Type B pancreatic cell (in vitro differentiated cells): ENCODE results near the gene GPR75. TPM values are rescaled to one million over a fixed set of nuclear protein-coding genes. Genes with fewer than 3 reads are reported as not detected.
"Not testable (repeated sequence)": the region's sequence is repeated elsewhere in the genome, so short reads cannot be mapped to it uniquely, and the experiment has no call there.

ENCODE experiments used
- DNase-seq: peaks from one replicate; pipeline ENCODE4 v3.0.0; 2021; ENCODE audit warnings: mixed read lengths; ENCODE audit not compliant: unreplicated experiment; ENCODE audit errors: extremely low spot score
- H3K27ac Mint-ChIP-seq: 2 replicates; pipeline ENCODE4 v1.8.0; 2021; ENCODE audit warnings: mild to moderate bottlenecking, mixed read lengths
- H3K27me3 Mint-ChIP-seq: 2 replicates; pipeline ENCODE4 v1.8.0; 2021; ENCODE audit warnings: mixed read lengths
- H3K36me3 Mint-ChIP-seq: 2 replicates; pipeline ENCODE4 v1.8.0; 2021; ENCODE audit warnings: mixed read lengths
- H3K4me1 Mint-ChIP-seq: one replicate; pipeline ENCODE4 v1.8.0; 2021; ENCODE audit warnings: mixed read lengths; ENCODE audit not compliant: unreplicated experiment
- H3K4me3 Mint-ChIP-seq: 2 replicates; pipeline ENCODE4 v1.8.0; 2021; ENCODE audit warnings: mild to moderate bottlenecking, mixed read lengths
- H3K9me3 Mint-ChIP-seq: 2 replicates; pipeline ENCODE4 v1.8.0; 2021; ENCODE audit warnings: mixed read lengths
- total RNA-seq: library from RNA; stranded (reverse); gene quantifications from 2 replicates; pipeline ENCODE4 v1.2.1, GENCODE V29; 2021; ENCODE audit warnings: low replicate concordance
- TF ChIP-seq, protein P1 (sequence below): fragments of 200-600 bp; sonication (generic); conservative IDR thresholded peaks from 2 replicates; pipeline ENCODE4 v1.5.0; 2021; ENCODE audit warnings: antibody characterized with exemption, mild to moderate bottlenecking

GPR75 gene
- total RNA-seq, 1 donor from 2014 or later = 4.1 TPM

DNA sequence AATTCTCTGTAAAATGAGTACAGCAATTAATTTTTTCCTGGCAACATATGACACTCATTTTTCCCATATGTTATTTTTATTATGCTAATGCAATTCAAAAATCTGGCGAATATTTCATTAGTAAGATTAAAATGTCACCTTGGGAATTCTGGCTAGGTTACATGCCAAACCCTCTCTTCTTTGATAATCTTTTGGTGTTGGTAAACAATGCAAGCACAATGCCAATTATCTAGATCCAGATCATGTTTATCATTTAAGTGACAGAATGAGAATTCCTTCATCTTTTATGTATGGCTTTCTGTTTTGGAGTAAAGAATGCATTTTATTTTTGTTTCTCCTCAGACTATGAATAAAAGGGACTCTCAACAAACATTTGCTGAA lies 33.7 kb downstream of the GPR75 start:
- H3K4me3 Mint-ChIP-seq = no peak overlapping the region
- H3K4me1 Mint-ChIP-seq = peaks cover 4% of the 10 kb centered on the region
- peaks cover 9% of the 10 kb centered on the region for H3K36me3 Mint-ChIP-seq
- TF ChIP-seq, protein P1, sequence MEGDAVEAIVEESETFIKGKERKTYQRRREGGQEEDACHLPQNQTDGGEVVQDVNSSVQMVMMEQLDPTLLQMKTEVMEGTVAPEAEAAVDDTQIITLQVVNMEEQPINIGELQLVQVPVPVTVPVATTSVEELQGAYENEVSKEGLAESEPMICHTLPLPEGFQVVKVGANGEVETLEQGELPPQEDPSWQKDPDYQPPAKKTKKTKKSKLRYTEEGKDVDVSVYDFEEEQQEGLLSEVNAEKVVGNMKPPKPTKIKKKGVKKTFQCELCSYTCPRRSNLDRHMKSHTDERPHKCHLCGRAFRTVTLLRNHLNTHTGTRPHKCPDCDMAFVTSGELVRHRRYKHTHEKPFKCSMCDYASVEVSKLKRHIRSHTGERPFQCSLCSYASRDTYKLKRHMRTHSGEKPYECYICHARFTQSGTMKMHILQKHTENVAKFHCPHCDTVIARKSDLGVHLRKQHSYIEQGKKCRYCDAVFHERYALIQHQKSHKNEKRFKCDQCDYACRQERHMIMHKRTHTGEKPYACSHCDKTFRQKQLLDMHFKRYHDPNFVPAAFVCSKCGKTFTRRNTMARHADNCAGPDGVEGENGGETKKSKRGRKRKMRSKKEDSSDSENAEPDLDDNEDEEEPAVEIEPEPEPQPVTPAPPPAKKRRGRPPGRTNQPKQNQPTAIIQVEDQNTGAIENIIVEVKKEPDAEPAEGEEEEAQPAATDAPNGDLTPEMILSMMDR = no peak
- no peak for DNase-seq
- H3K27ac Mint-ChIP-seq = no peak overlapping the region
- no peaks in the 10 kb centered on the region for H3K27me3 Mint-ChIP-seq
- no peaks in the 10 kb centered on the region for H3K9me3 Mint-ChIP-seq

DNA sequence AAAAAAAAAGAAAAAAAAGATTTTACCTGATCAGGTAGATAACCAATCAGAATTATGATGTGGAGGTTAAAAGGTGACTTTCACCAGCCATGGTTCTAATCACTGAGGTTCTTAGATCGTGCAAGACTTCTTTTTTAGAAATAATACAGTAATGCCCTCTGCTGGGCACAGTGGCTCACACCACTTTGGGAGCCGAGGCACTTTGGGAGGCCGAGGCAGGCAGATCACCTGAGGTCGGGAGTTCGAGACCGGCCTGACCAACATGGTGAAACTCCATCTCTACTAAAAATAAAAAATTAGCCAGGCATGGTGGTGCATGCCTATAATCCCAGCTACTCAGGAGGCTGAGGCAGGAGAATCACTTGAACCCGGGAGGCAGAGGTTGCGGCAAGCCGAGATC lies 36.1 kb downstream of the GPR75 start:
- not testable (repeated sequence) for H3K9me3 Mint-ChIP-seq, H3K4me1 Mint-ChIP-seq, H3K36me3 Mint-ChIP-seq, H3K27ac Mint-ChIP-seq, H3K4me3 Mint-ChIP-seq, H3K27me3 Mint-ChIP-seq, DNase-seq
- TF ChIP-seq, protein P1 = peak; percentile 54

DNA sequence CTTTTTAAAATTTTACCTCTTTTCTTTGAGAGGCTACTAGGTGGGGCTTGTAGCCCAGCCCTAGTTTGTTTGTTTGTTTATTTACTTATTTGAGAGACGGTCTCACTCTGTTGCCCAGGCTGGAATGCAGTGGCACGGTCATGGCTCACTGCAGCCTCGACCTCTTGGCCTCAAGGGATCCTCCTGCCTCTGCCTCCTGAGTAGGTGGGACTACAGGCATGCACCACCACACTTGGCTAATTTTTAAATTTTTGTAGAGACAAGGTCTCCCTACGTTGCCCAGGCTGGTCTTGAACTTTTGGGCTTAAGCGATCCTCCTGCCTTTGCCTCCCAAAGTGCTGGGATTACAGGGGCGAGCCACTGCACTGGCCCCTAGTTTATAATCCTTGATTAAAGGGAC lies 38.0 kb downstream of the GPR75 start:
- no peak for DNase-seq
- TF ChIP-seq, protein P1 = no peak
- H3K27me3 Mint-ChIP-seq = no peaks in the 10 kb centered on the region
- no peak overlapping the region for H3K4me3 Mint-ChIP-seq
- no peaks in the 10 kb centered on the region for H3K9me3 Mint-ChIP-seq
- peaks cover 16% of the 10 kb centered on the region for H3K36me3 Mint-ChIP-seq
- H3K4me1 Mint-ChIP-seq = peaks cover under 1% of the 10 kb centered on the region
- no peak overlapping the region for H3K27ac Mint-ChIP-seq

DNA sequence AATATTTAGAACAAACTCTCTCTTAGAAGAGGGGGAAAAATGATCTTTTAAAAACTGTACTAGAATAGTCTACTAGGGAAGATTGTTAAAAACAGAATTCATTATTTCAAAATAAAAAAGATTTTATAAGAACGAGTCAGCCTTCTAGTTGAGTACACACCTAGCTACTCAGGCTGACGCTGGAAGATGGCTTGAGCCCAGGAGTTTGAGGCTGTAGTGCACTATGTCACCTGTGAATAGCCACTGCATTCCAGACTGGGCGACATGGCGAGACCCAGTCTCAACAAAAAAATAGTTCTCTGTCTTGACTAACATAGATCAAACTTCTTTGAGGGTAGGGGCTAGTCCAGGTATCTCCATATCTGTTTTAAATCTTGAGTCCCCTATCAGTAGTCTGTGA lies 39.1 kb downstream of the GPR75 start:
- Mint-ChIP-seq H3K9me3 (no peaks in the 10 kb centered on the region), H3K36me3 (peaks cover 20% of the 10 kb centered on the region), H3K27me3 (no peaks in the 10 kb centered on the region), H3K4me1 (no peaks in the 10 kb centered on the region), H3K27ac (no peak overlapping the region), H3K4me3 (no peak overlapping the region)
- TF ChIP-seq, protein P1 = no peak
- DNase-seq = no peak

DNA sequence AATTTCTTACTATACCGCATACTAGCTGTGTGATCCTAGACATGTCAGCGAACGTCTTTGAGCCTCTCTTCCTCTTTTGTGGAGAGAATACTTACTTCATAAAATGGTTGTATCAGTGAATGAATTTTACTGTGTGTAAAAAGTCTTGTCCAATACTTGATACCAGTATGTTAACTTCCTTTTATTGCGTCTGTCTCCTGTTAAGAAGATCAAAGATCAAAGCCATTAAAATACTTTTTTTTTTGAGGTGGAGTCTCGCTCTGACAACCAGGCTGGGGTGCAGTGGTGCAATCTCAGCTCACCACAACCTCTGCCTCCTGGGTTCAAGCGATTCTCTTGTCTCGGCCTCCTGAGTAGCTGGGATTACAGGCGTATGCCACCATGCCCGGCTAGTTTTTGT lies 39.7 kb downstream of the GPR75 start:
- no peak for DNase-seq
- Mint-ChIP-seq H3K9me3 (no peaks in the 10 kb centered on the region), H3K4me3 (no peak overlapping the region), H3K36me3 (peaks cover 26% of the 10 kb centered on the region), H3K4me1 (no peaks in the 10 kb centered on the region), H3K27me3 (no peaks in the 10 kb centered on the region), H3K27ac (no peak overlapping the region)
- TF ChIP-seq, protein P1 = no peak

DNA sequence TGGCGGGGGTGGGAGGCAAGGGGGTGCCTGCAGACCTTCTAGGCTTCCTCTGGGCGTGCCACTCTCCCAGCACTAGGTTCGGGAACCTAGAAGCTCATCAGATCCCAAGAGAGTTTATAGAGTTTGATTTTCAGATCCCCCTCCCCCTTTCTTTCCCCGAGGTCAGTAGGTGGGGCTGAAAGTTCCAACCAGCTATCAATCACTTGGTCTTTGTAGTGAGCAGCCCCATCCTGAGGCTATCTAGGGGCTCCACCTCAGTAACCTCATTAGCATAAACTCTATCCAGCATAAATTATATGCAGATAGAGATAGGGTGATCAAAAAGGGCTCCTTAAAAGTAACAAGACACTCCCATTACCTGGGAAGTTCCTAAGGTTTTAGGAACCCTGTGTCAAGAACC lies 40.1 kb downstream of the GPR75 start:
- no peaks in the 10 kb centered on the region for H3K9me3 Mint-ChIP-seq
- DNase-seq = no peak
- no peak overlapping the region for H3K27ac Mint-ChIP-seq
- no peak overlapping the region for H3K4me3 Mint-ChIP-seq
- TF ChIP-seq, protein P1 = no peak
- no peaks in the 10 kb centered on the region for H3K4me1 Mint-ChIP-seq
- no peaks in the 10 kb centered on the region for H3K27me3 Mint-ChIP-seq
- H3K36me3 Mint-ChIP-seq = peaks cover 26% of the 10 kb centered on the region
